WTC11 (cell line): ENCODE results near the gene FAM216B.

ENCODE experiments used
- FOXP1 ChIP-seq: sonication (generic); formaldehyde crosslinking; IDR thresholded peaks from 2 replicates; pipeline ENCODE4 v1.8.0; 2022; ENCODE audit warnings: missing genetic modification reagents, mild to moderate bottlenecking, moderate library complexity, borderline replicate concordance
- MAX ChIP-seq: sonication (generic); formaldehyde crosslinking; IDR thresholded peaks from 2 replicates; pipeline ENCODE4 v1.8.0; 2022; ENCODE audit warnings: mild to moderate bottlenecking, missing genetic modification reagents
- MLX ChIP-seq: sonication (generic); formaldehyde crosslinking; IDR thresholded peaks from 2 replicates; pipeline ENCODE4 v1.8.1; 2023; ENCODE audit warnings: mild to moderate bottlenecking, missing genetic modification reagents, moderate library complexity
- NFE2L1 ChIP-seq: sonication (generic); formaldehyde crosslinking; IDR thresholded peaks from 2 replicates; pipeline ENCODE4 v1.8.1; 2023; ENCODE audit warnings: missing genetic modification reagents
- PREB ChIP-seq: sonication (generic); formaldehyde crosslinking; IDR thresholded peaks from 2 replicates; pipeline ENCODE4 v1.8.1; 2022; ENCODE audit warnings: mild to moderate bottlenecking, missing genetic modification reagents, moderate library complexity, borderline replicate concordance
- RORB ChIP-seq: fragments of 250-450 bp; sonication (Bioruptor Pico); IDR thresholded peaks from 2 replicates; pipeline ENCODE4 v1.9.0; 2021; ENCODE audit warnings: mild to moderate bottlenecking
- ZNF423 ChIP-seq: fragments of 250-450 bp; sonication (Bioruptor Pico); IDR thresholded peaks from 2 replicates; pipeline ENCODE4 v2.1.2; 2022; ENCODE audit warnings: mild to moderate bottlenecking, moderate library complexity
- TF ChIP-seq, protein P1 (sequence below): fragments of 200-600 bp; IDR thresholded peaks from 2 replicates; pipeline ENCODE4 v1.8.0; 2022; ENCODE audit warnings: antibody characterized with exemption
- TF ChIP-seq, protein P2 (sequence below): sonication (generic); formaldehyde crosslinking; IDR thresholded peaks from 2 replicates; pipeline ENCODE4 v1.8.1; 2022; ENCODE audit warnings: low read depth, missing genetic modification reagents, borderline replicate concordance
- TF ChIP-seq, protein P3 (sequence below): sonication (generic); formaldehyde crosslinking; conservative IDR thresholded peaks from 2 replicates; pipeline ENCODE4 v1.8.1; 2023; ENCODE audit warnings: mild to moderate bottlenecking, low read depth, missing genetic modification reagents, moderate library complexity

DNA sequence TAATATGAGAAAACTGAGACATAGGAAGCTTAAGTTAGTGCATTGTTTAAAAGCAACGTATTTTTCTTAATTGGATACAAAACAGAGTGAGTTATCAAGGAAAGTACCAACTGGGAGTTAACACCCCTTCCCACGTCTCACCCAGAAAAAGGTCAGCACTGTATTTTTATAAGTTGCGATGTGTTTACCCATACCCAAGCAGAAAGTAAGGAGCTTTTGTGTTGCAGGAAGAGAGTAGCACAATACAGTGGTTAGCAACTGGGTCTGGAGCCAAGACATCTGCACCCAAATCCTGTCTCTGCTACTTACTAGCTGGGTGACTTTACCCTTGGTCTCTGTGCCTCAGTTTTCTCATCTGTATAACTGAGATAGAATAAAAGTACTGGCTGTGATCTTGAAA is 34.3 kb downstream of the FAM216B start:
- TF ChIP-seq MLX (CRISPR knock-in tag) (no peak), NFE2L1 (CRISPR knock-in tag) (no peak), MAX (no peak), FOXP1 (CRISPR knock-in tag) (no peak), RORB (CRISPR knock-in tag) (no peak), PREB (CRISPR knock-in tag) (no peak), ZNF423 (CRISPR knock-in tag) (no peak)
- TF ChIP-seq, protein P1, sequence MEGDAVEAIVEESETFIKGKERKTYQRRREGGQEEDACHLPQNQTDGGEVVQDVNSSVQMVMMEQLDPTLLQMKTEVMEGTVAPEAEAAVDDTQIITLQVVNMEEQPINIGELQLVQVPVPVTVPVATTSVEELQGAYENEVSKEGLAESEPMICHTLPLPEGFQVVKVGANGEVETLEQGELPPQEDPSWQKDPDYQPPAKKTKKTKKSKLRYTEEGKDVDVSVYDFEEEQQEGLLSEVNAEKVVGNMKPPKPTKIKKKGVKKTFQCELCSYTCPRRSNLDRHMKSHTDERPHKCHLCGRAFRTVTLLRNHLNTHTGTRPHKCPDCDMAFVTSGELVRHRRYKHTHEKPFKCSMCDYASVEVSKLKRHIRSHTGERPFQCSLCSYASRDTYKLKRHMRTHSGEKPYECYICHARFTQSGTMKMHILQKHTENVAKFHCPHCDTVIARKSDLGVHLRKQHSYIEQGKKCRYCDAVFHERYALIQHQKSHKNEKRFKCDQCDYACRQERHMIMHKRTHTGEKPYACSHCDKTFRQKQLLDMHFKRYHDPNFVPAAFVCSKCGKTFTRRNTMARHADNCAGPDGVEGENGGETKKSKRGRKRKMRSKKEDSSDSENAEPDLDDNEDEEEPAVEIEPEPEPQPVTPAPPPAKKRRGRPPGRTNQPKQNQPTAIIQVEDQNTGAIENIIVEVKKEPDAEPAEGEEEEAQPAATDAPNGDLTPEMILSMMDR = no peak
- TF ChIP-seq, protein P2, sequence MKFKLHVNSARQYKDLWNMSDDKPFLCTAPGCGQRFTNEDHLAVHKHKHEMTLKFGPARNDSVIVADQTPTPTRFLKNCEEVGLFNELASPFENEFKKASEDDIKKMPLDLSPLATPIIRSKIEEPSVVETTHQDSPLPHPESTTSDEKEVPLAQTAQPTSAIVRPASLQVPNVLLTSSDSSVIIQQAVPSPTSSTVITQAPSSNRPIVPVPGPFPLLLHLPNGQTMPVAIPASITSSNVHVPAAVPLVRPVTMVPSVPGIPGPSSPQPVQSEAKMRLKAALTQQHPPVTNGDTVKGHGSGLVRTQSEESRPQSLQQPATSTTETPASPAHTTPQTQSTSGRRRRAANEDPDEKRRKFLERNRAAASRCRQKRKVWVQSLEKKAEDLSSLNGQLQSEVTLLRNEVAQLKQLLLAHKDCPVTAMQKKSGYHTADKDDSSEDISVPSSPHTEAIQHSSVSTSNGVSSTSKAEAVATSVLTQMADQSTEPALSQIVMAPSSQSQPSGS (CRISPR knock-in tag) = no peak
- TF ChIP-seq, protein P3, sequence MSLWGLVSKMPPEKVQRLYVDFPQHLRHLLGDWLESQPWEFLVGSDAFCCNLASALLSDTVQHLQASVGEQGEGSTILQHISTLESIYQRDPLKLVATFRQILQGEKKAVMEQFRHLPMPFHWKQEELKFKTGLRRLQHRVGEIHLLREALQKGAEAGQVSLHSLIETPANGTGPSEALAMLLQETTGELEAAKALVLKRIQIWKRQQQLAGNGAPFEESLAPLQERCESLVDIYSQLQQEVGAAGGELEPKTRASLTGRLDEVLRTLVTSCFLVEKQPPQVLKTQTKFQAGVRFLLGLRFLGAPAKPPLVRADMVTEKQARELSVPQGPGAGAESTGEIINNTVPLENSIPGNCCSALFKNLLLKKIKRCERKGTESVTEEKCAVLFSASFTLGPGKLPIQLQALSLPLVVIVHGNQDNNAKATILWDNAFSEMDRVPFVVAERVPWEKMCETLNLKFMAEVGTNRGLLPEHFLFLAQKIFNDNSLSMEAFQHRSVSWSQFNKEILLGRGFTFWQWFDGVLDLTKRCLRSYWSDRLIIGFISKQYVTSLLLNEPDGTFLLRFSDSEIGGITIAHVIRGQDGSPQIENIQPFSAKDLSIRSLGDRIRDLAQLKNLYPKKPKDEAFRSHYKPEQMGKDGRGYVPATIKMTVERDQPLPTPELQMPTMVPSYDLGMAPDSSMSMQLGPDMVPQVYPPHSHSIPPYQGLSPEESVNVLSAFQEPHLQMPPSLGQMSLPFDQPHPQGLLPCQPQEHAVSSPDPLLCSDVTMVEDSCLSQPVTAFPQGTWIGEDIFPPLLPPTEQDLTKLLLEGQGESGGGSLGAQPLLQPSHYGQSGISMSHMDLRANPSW (CRISPR knock-in tag) = no peak
